ENCODE results near the gene CLCN4. TPM values are rescaled to one million over a fixed set of nuclear protein-coding genes. Genes with fewer than 3 reads are reported as not detected.

CLCN4 gene
- total and polyA plus RNA-seq, 2 donors (not counting 1 experiment from before 2014, with no cell fraction given): 7.7 to 9.1 TPM

DNA sequence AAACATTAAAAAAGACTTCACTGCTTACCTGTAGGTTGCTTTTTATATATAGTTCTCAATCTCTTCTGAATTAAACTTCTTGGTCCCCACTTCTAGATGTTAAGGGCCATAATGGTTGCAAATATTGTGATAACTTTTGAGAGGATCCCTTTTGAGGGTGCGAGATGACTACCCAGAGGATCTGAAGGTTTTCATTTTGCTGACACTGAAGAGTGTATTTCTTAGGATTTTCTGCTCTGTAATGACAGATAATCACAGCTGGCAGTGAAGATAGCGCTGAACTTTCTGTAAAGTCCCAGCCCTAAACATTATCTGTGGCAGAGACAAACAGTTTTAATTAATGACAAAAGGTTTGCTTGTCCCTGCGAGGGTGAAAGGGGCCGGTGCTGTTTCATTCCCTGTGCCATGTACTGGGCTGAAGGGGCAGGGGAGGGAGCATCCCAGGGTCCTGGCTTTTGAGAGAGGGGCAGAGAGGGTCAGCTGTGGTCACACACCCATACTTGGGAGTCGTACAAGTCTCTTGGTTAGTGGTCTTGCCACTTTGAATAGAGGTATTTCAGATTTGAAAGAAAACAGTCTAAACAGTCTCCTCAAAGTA is 22.2 kb downstream of the CLCN4 start:
- H3K27me3 ChIP-seq (replicated peaks in 1 of 4; ENCODE audit: control extremely low read depth in 1 of 4, control insufficient read depth in 3 of 4, insufficient read depth in 4 of 4, low read length in 3 of 4): no peaks in the 10 kb centered on the region
- H3K27ac ChIP-seq (ENCODE audit: low read length in 2 of 2): no peak overlapping the region
- intact Hi-C loops (cut with micrococcal nuclease): no loop called here
- H3K9me3 Mint-ChIP-seq (ENCODE audit: insufficient read depth): no peaks in the 10 kb centered on the region
- peaks cover 3 to 7% of the 10 kb centered on the region in 2 donors for H3K4me1 ChIP-seq (ENCODE audit: control insufficient read depth in 2 of 2, insufficient read depth in 2 of 2, low read length in 2 of 2)
- no peak overlapping the region for H3K4me2 ChIP-seq (replicated peaks; ENCODE audit: low read depth, low read length, poor library complexity, severe bottlenecking)
- no peak overlapping the region for H3K4me3 ChIP-seq (ENCODE audit: control extremely low read depth in 1 of 5, extremely low read depth in 1 of 5, insufficient read depth in 1 of 5, low read depth in 2 of 5, low read length in 4 of 5)
- peaks cover 16% of the 10 kb centered on the region for H3K4me1 Mint-ChIP-seq
- no peak overlapping the region for H2AFZ ChIP-seq (ENCODE audit: insufficient read depth, low read depth, low read length, poor library complexity, severe bottlenecking)
- TF ChIP-seq, protein P1, sequence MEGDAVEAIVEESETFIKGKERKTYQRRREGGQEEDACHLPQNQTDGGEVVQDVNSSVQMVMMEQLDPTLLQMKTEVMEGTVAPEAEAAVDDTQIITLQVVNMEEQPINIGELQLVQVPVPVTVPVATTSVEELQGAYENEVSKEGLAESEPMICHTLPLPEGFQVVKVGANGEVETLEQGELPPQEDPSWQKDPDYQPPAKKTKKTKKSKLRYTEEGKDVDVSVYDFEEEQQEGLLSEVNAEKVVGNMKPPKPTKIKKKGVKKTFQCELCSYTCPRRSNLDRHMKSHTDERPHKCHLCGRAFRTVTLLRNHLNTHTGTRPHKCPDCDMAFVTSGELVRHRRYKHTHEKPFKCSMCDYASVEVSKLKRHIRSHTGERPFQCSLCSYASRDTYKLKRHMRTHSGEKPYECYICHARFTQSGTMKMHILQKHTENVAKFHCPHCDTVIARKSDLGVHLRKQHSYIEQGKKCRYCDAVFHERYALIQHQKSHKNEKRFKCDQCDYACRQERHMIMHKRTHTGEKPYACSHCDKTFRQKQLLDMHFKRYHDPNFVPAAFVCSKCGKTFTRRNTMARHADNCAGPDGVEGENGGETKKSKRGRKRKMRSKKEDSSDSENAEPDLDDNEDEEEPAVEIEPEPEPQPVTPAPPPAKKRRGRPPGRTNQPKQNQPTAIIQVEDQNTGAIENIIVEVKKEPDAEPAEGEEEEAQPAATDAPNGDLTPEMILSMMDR (IDR thresholded peaks at IDR 0.05): no peak
- no peak for TF ChIP-seq EZH2 (IDR thresholded peaks at IDR 0.05; ENCODE audit: borderline replicate concordance, insufficient read depth, low read depth, low read length, poor library complexity, severe bottlenecking)
- no peak overlapping the region for H3K9ac ChIP-seq (ENCODE audit: low read length)
- WGBS (ENCODE audit: insufficient coverage): no CpG with 5 or more reads among the region's 5 CpGs
- ChIA-PET POLR2A (no interaction called here), CTCF (no interaction called here)
- H3K27ac Mint-ChIP-seq: no peak overlapping the region
- H3K4me3 Mint-ChIP-seq: no peak overlapping the region
- no peak for DNase-seq
- no peak for ATAC-seq (ENCODE audit: low read depth)
- H3K79me2 ChIP-seq (ENCODE audit: control insufficient read depth, insufficient read depth, low read length): peaks cover 51% of the 10 kb centered on the region
- no peaks in the 10 kb centered on the region for H3K27me3 Mint-ChIP-seq
- peaks cover 0 to 13% of the 10 kb centered on the region in 2 experiments for H3K36me3 ChIP-seq (replicated peaks in 1 of 2; ENCODE audit: control extremely low read depth in 1 of 2, control insufficient read depth in 1 of 2, extremely low read depth in 1 of 2, insufficient read depth in 2 of 2, low read length in 1 of 2)
- H4K20me1 ChIP-seq (ENCODE audit: control insufficient read depth, insufficient read depth, low read length, poor library complexity, severe bottlenecking): peaks cover 40% of the 10 kb centered on the region
- no peaks in the 10 kb centered on the region for H3K9me3 ChIP-seq (ENCODE audit: control extremely low read depth in 1 of 3, control insufficient read depth in 2 of 3, insufficient read depth in 1 of 3, low read length in 2 of 3)

DNA sequence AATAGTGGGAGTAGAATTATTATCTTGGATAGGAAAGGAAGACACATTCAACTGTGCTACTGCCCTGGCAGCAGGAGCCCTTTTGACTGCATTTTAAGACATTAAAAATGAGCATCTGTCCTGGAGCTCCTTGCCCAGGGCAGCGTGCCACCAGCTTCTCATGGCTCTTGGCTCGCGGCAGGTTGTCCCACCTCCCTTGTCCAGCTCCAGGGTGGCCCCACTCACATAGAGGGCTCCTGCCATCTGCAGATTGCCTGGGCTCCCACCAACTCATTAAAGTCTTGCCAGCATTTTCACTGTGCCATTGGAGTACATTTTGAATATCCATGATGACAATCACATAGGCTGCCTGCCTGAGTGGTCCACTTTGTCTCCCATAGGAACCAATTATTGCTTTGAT is 27.0 kb downstream of the CLCN4 start:
- peaks cover 0 to 18% of the 10 kb centered on the region in 2 experiments for H3K36me3 ChIP-seq (replicated peaks in 1 of 2; ENCODE audit: control extremely low read depth in 1 of 2, control insufficient read depth in 1 of 2, extremely low read depth in 1 of 2, insufficient read depth in 2 of 2, low read length in 1 of 2)
- ATAC-seq (ENCODE audit: low read depth) (no peak), DNase-seq (no peak)
- Mint-ChIP-seq H3K4me3 (no peak overlapping the region), H3K9me3 (ENCODE audit: insufficient read depth) (no peaks in the 10 kb centered on the region), H3K27me3 (no peaks in the 10 kb centered on the region), H3K4me1 (peaks cover 6% of the 10 kb centered on the region), H3K27ac (no peak overlapping the region)
- WGBS (ENCODE audit: insufficient coverage): 90% methylated on average over 3 of the region's 3 CpGs
- no peaks in the 10 kb centered on the region for H3K9me3 ChIP-seq (ENCODE audit: control extremely low read depth in 1 of 3, control insufficient read depth in 2 of 3, insufficient read depth in 1 of 3, low read length in 2 of 3)
- TF ChIP-seq, protein P1 (IDR thresholded peaks at IDR 0.05): no peak
- peaks cover 13% of the 10 kb centered on the region for H4K20me1 ChIP-seq (ENCODE audit: control insufficient read depth, insufficient read depth, low read length, poor library complexity, severe bottlenecking)
- ChIA-PET POLR2A (no interaction called here), CTCF (interaction anchor here (0.7 to 1.2 kb wide), 2 partner anchors 9 to 416 kb away, joined by 3 read pairs; no protein-coding TSS in a partner anchor)
- intact Hi-C loops (cut with micrococcal nuclease): no loop called here
- H3K9ac ChIP-seq (ENCODE audit: low read length): no peak overlapping the region
- H2AFZ ChIP-seq (ENCODE audit: insufficient read depth, low read depth, low read length, poor library complexity, severe bottlenecking): no peak overlapping the region
- H3K4me2 ChIP-seq (replicated peaks; ENCODE audit: low read depth, low read length, poor library complexity, severe bottlenecking): no peak overlapping the region
- H3K79me2 ChIP-seq (ENCODE audit: control insufficient read depth, insufficient read depth, low read length): peaks cover 28% of the 10 kb centered on the region
- H3K27me3 ChIP-seq (replicated peaks in 1 of 4; ENCODE audit: control extremely low read depth in 1 of 4, control insufficient read depth in 3 of 4, insufficient read depth in 4 of 4, low read length in 3 of 4): no peaks in the 10 kb centered on the region
- H3K4me3 ChIP-seq (ENCODE audit: control extremely low read depth in 1 of 5, extremely low read depth in 1 of 5, insufficient read depth in 1 of 5, low read depth in 2 of 5, low read length in 4 of 5): no peak overlapping the region
- no peak overlapping the region for H3K27ac ChIP-seq (ENCODE audit: low read length in 2 of 2)
- H3K4me1 ChIP-seq (ENCODE audit: control insufficient read depth in 2 of 2, insufficient read depth in 2 of 2, low read length in 2 of 2): no peaks in the 10 kb centered on the region
